Activated gamma-delta T cell treated with anti-CD3 and anti-CD28 coated beads, Interleukin-2, amount 50 U/mL, for 16 hours (primary cell): ENCODE measurements around the gene ZNF281.
"Not testable (repeated sequence)": the region's sequence is repeated elsewhere in the genome, so short reads cannot be mapped to it uniquely, and the experiment has no call there.

Source experiments
- DNase-seq: peaks from one replicate; pipeline ENCODE4 v3.0.0-alpha.2; 2020; ENCODE audit warnings: low read depth

The ZNF281 gene

GRCh38 chr1:200363264-200363933 lies 46.4 kb downstream of the ZNF281 start:
- no peak for DNase-seq

- no peak for DNase-seq
Observed at GRCh38 chr1:200362421-200362820, 47.4 kb downstream of the ZNF281 start.

DNA sequence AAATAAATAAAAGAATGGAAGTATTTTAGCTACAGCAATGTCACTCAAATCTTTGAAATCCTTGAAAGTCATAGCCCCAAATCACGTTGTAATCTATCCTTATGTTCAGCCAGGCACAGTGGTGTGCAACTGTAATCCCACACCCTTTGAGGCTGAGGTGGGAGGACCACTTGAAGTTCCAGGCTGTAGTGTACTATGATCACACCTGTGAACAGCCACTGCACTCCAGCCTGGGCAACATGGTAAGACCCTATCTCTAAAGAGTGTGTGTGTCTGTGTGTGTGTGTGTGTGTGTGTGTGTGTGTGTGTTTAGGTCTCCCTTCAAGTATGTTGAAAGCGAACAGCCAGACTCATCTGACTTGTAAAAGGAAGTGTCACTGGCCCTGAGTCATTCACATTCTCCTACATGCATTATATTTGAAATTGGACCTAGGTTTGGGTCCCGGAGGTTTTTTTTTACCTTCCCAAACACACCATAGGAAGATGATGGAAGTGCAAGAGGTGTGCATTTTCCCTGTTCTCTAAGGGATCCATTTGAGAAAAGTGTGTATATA lies 50.1 kb downstream of the ZNF281 start:
- no peak for DNase-seq

GRCh38 chr1:200357925-200358324 lies 51.9 kb downstream of the ZNF281 start:
- DNase-seq = not testable (repeated sequence)

- no peak for DNase-seq
Observed at GRCh38 chr1:200355801-200356200, 54.0 kb downstream of the ZNF281 start.
